HG02981 (cell line): ENCODE measurements around the gene APBA2.
"Not testable (repeated sequence)": the region's sequence is repeated elsewhere in the genome, so short reads cannot be mapped to it uniquely, and the experiment has no call there.

Experiments
- ATAC-seq: cut with Tn5 transposase; IDR thresholded peaks from one replicate; pipeline ENCODE4 v1.9.1; 2021; ENCODE audit warnings: mild to moderate bottlenecking, moderate library complexity; ENCODE audit not compliant: unreplicated experiment

The APBA2 gene

GRCh38 chr15:28885630-28886430 is at the start of gene APBA2:
Gene APBA2, plus strand, starts transcription at chr15:28885974. Its CDS starts 167,911 bp downstream, at chr15:29053885.
- no peak for ATAC-seq

DNA sequence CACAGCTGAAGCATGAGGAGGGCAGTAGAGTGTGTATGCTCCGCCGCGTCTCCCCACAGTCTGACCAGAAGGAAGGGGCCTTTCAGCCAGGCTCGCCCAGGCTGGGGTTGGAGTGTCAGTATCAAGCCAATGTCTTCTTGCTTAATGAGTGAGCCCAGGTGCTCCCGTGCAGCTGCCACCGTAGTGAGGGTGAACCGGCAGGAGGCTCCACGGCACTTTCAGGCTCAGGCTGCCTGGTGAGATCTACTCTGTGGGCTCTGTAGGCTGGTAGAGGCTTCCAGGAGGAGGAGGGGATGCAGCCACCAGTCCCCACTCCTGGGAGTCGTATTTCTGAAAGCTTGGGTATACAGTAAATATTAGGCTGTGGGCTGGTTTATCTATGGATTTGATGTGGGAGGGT is 45.5 kb upstream of the APBA2 start:
- not testable (repeated sequence) for ATAC-seq

DNA sequence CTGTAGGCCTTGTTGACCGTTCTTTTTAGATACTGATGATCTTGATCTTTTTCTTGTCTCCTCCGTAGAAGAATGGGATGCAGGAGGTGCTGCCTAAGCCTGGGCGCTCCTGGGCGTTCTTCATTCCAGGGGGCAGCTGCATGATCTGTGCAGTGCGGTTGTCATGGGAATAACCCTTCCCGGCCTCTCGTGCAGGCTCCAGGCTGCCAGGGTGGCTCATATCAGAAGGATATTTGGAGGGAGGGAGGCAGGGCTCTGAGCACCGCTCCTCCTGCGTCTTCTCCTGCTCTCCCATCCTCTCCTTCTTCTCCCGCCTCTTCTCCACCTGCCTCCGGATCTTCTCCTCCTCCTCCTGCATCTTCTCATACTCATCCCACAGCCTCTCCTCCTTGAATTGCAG is 43.6 kb upstream of the APBA2 start:
- ATAC-seq, result not testable (repeated sequence)

GRCh38 chr15:28843520-28843919 is 42.3 kb upstream of the APBA2 start:
- ATAC-seq, result not testable (repeated sequence)

DNA sequence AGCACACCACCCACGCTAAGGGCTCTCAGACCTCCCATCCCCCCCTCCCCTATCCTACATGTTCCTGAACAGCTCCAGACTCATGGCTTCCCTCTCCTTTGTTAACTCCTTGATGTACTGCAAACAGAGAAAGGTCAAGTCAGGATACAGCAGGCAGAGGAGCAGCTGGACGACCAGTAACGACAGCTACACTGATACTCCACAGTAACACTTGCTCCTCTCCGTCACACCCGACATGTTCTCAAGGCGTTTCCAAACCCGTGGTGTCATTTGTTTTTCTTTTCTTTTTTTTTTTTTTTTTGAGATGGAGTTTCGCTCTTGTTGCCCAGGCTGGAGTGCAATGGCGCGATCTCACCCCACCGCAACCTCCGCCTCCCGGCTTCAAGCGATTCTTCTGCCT is 41.6 kb upstream of the APBA2 start:
- ATAC-seq, result not testable (repeated sequence)

GRCh38 chr15:28847247-28847646 is 38.5 kb upstream of the APBA2 start:
- ATAC-seq, result peak; percentile 88

- ATAC-seq, result not testable (repeated sequence)
Observed at GRCh38 chr15:28847959-28848358, 37.8 kb upstream of the APBA2 start.

DNA sequence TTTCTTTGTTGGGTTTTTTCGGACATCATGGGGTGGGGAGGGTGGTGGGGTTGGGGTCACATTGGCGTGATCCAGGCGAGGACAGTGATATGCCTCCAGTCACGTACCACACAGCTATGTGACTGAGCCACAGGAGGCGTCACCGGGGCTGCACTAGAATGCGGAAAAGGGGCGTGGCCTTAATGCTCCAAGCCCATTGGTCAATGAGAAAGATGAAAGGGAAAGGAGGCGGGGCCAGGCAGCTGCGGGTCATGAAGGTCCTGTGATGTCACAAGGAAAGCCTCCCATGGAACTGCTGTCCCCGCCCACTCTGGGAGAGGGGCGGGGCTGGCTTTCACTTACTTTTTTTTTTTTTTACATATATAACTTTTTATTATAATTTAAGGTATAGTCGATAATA is 37.3 kb upstream of the APBA2 start, which contains the start of gene GOLGA6L7:
Gene GOLGA6L7, minus strand, starts transcription at position 124 of the 400 bp plus-strand sequence. Its CDS starts 95 bp downstream, at position 29.
- not testable (repeated sequence) for ATAC-seq

GRCh38 chr15:28849271-28849670 is 36.5 kb upstream of the APBA2 start:
- ATAC-seq, result not testable (repeated sequence)

- ATAC-seq, result not testable (repeated sequence)
Observed at GRCh38 chr15:28849766-28850165, 36.0 kb upstream of the APBA2 start.

DNA sequence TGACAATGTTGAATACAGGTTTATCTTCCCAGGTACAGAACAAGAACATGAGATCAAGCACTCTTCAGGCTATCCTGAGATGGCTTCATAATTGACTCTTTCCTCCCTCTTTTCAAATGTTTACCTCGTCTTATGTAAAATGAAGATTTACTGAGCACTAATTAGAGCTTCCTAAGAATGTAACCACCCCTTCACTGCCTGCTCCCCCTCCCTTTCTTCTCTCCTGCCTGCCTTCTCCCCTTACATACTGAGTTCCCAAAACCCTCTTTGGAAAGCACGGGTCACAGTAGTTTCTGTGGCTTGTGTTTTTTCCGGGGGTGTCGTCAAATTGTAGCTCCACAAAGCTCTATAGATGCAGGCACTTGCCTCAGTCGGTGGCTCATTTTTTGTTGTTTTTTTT is 32.1 kb upstream of the APBA2 start:
- not testable (repeated sequence) for ATAC-seq

DNA sequence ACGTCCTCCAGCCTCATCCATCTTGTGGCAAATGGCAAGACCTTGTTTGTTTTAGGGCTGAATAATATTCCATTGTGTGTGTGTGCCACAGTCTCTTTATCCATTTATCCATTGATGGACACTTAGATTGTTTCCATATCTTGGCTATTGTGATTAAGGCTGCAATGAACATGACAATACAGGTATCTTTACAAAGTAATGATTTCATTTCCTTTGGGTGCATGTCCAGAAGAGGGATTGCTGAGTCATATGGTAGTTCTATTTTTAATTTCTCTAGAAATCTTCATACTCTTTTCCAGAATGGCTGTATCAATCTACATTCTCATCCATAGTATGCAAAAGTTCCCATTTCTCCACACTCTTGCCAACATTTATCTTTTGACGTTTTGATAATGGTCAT is 31.2 kb upstream of the APBA2 start:
- not testable (repeated sequence) for ATAC-seq

DNA sequence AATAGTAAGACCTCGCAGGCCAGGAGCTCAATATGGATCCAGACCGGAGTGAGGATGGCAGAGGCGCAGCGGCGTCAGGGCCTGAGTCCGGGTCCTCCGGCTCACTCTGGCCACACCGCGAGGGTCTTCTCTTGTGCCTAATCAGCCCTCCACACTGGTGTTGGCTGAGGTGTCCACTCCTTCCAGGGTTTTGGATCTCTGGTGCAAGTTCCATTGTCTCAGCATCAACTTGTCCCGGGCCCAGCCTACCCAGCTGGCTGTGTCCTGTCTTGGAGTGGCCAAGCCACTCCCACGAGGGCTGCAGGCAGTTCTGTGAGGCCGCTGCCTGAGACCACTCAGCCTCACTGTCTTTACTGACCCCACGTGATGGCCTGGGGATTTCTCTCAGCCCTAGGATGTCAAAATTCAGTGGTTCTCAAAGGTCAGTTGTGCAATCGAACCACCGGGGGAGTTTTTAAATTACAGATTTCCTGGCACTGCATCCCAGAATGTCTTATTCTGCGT is 24.7 kb upstream of the APBA2 start:
- ATAC-seq, result no peak

DNA sequence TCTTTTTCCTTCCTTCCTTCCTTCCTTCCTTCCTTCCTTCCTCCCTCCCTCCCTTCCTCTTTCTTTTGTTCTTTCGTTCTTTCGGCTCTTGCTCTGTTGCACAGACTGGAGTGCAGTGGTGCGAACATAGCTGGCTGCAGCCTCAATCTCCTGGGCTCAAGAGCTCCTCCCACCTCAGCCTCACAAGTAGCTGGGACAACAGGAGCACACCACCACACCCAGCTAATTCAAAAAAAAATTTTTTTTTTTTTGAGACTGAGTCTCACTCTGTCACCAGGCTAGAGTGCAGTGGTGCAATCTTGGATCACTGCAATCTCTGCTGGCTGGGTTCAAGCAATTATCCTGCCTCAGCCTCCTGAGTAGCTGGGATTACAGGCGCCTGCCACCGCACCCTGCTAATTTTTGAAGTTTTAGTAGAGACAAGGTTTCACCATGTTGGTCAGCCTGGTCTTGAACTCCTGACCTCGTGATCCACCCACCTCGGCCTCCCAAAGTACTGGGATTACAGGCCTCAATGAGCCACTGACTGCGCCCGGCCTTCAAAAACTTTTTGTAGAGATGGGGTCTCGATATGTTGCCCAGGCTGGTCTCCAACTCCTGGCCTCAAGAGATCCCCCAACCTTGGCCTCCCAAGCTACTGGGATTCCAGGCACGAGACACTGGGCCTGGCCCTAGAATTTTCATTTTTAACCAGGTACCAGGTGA is 24.0 kb upstream of the APBA2 start:
- ATAC-seq, result not testable (repeated sequence)

GRCh38 chr15:28868744-28869345 is 16.9 kb upstream of the APBA2 start:
- no peak for ATAC-seq

DNA sequence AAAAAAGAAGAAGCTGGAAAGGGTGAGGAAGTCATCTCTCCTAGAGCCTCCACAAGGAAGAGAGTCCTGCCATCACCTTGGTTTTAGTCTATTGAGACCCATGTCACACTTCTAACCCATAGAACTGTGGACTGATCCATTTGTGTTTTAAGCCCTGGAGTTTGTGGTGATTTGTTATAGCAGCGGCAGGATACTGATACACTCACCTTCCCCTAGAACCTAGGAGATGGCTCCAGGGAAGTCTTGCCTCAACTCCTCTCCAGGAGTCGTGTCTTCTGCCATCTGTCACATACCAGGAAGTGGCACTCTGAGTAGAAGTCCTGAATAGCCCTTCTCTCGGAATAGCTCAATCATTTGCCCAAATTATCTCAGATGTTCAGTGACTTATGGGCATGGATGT is 14.6 kb upstream of the APBA2 start:
- ATAC-seq, result no peak

DNA sequence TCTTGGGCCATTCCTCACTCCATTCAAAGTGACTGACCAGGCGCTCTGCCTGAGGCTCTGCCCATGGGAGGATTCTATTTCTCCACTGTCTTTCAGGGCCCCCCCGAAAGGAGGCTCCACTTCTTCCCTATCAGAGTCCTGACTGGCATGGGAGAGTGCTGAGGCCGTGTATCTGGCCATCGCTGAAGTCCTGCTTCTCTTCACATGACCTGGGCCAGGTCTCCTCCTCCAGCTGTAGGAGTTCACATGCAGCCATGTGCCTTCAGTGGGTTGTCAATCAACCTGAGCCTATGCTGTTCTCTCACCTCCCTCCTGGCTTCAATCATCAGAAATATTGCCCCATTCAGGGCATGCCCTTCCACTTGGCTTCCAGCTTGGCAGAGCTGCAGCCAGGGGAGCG is 12.8 kb upstream of the APBA2 start:
- no peak for ATAC-seq

GRCh38 chr15:28873585-28874190 is 12.1 kb upstream of the APBA2 start:
- no peak for ATAC-seq

- no peak for ATAC-seq
Observed at GRCh38 chr15:28875461-28876000, 10.2 kb upstream of the APBA2 start.

- no peak for ATAC-seq
Observed at GRCh38 chr15:28876131-28876844, 9.5 kb upstream of the APBA2 start.
